Measurements from ENCODE around the gene PDF.
"Not testable (repeated sequence)": the region's sequence is repeated elsewhere in the genome, so short reads cannot be mapped to it uniquely, and the experiment has no call there.

The PDF gene

DNA sequence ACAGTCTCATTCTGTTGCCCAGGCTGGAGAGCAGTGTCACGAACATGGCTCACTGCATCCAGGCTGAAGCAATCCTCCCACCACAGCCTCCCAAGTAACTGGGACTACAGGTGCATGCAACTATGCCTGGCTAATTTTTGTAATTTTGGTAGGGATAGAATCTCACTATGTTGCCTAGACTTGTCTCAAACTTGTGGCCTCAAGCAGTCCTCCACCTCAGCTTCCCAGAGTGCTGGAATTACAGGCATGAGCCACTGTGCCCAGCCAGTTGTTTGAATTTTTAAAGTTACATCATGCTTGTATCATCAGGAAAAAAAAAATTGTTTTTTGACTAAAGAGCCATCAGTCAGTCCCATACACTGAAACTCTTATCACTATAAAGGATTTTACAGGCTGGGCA is 36.3 kb downstream of the PDF start:
- Histone ChIP-seq H3K36me3 (ENCODE audit: insufficient read depth, low read depth, low read length) (no peaks in the 10 kb centered on the region), H3K4me3 (ENCODE audit: low read length) (no peak overlapping the region), H3K9me3 (ENCODE audit: insufficient read depth, low read depth, low read length) (no peaks in the 10 kb centered on the region), H3K4me1 (ENCODE audit: insufficient read depth, low read length) (no peaks in the 10 kb centered on the region), H3K9ac (ENCODE audit: low read depth, low read length) (no peak overlapping the region), H3K27ac (ENCODE audit: low read length) (no peak overlapping the region), H3K27me3 (ENCODE audit: insufficient read depth, low read length) (no peaks in the 10 kb centered on the region)

DNA sequence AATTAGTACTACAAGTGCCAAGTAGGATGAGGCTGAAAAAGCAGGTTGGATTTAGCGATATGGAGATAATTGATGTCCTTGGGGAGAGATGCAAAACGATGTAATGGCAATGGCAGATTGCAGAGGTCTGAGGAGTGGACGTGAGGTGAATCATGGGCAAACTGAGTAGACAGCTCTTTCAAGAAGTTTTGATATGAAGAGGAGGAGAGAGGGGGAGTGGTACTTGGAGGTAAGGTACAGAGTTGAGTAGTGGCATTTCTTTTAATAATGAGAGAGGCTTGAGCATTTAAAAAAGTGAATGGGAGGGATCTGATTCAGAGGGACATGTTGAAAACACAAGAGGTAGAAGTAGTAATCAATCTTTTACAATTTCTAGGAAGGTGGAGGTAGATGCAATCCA is 37.0 kb downstream of the PDF start:
- Histone ChIP-seq H3K27ac (ENCODE audit: low read length) (no peak overlapping the region), H3K4me1 (ENCODE audit: insufficient read depth, low read length) (no peaks in the 10 kb centered on the region), H3K9ac (ENCODE audit: low read depth, low read length) (no peak overlapping the region), H3K4me3 (ENCODE audit: low read length) (no peak overlapping the region), H3K27me3 (ENCODE audit: insufficient read depth, low read length) (no peaks in the 10 kb centered on the region), H3K9me3 (ENCODE audit: insufficient read depth, low read depth, low read length) (no peaks in the 10 kb centered on the region), H3K36me3 (ENCODE audit: insufficient read depth, low read depth, low read length) (no peaks in the 10 kb centered on the region)

DNA sequence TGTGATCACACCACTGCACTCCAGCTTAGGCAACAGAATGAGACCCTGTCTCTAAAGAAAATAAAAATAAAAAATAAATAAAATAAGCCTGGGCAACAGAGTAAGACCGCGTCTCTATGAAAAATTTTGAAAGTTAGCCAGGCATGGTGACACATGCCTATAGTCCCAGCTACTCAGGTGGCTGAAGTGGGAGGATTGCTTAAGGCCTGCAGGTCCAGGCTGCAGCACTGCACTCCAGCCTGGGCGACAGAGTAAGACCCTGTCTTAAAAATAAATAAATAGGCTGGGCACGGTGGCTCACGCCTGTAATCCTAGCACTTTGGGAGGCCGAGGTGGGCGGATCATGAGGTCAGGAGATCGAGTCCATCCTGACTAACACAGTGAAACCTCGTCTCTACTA is 38.7 kb downstream of the PDF start:
- H3K4me1 ChIP-seq (ENCODE audit: insufficient read depth, low read length); H3K4me3 ChIP-seq (ENCODE audit: low read length); H3K36me3 ChIP-seq (ENCODE audit: insufficient read depth, low read depth, low read length); H3K9ac ChIP-seq (ENCODE audit: low read depth, low read length); H3K27ac ChIP-seq (ENCODE audit: low read length); H3K9me3 ChIP-seq (ENCODE audit: insufficient read depth, low read depth, low read length); H3K27me3 ChIP-seq (ENCODE audit: insufficient read depth, low read length): not testable (repeated sequence)

DNA sequence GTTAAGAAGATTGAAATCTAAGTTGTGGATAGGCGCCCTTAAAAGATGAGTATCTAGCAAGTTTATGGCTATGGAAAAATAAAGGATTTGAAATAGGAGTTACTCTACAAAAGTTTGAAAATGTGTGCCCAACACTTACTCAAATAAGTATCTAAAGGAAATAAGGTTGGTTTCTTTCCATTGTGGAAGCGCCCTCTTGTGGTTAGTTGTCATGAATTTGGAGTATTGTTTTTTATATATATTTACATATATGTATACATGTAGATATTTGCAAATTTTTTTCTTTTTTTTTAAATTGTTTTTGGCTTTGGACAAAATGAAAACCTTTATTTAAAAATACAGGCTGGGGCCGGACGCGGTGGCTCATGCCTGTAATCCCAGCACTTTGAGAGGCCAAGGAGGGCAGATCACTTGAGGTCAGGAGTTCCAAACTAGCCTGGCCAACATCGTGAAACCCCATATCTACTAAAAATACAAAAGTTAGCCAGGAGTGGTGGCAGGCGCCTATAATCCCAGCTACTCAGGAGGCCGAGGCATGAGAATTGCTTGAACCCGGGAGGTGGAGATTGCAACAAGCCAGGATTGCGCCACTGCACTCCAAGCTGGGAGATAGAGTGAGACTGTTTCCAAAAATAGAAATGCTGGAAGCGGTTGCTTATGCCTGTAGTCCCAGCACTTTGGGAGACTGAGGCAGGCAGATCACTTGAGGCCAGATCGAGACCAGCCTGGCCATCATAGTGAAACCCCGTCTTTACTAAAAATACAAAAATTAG is 43.3 kb downstream of the PDF start:
- H3K4me1 ChIP-seq (ENCODE audit: insufficient read depth, low read length), result no peaks in the 10 kb centered on the region
- no peaks in the 10 kb centered on the region for H3K27me3 ChIP-seq (ENCODE audit: insufficient read depth, low read length)
- peaks cover 13% of the 10 kb centered on the region for H3K36me3 ChIP-seq (ENCODE audit: insufficient read depth, low read depth, low read length)
- no peak overlapping the region for H3K4me3 ChIP-seq (ENCODE audit: low read length)
- H3K9me3 ChIP-seq (ENCODE audit: insufficient read depth, low read depth, low read length), result no peaks in the 10 kb centered on the region
- H3K27ac ChIP-seq (ENCODE audit: low read length), result no peak overlapping the region
- H3K9ac ChIP-seq (ENCODE audit: low read depth, low read length), result no peak overlapping the region

DNA sequence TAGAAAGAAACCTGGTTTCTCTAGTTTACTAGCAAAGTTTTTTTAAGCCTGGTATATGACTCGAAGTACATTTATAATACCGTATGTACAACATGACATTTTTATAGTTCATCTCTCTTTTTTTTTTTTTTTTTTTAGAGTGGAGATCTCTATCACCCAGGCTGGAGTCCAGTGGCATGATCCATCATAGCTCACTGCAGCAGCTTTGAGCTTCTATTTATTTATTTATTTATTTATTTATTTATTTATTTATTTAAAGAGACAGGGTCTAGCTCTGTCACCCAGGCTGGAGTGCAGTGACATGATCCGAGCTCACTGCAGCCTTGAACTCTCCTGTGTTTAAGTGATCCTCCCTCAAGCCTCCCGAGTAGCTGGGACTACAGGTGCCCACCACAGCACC is 45.1 kb downstream of the PDF start:
- no peaks in the 10 kb centered on the region for H3K4me1 ChIP-seq (ENCODE audit: insufficient read depth, low read length)
- peaks cover 13% of the 10 kb centered on the region for H3K36me3 ChIP-seq (ENCODE audit: insufficient read depth, low read depth, low read length)
- H3K9me3 ChIP-seq (ENCODE audit: insufficient read depth, low read depth, low read length), result no peaks in the 10 kb centered on the region
- H3K9ac ChIP-seq (ENCODE audit: low read depth, low read length), result no peak overlapping the region
- no peak overlapping the region for H3K4me3 ChIP-seq (ENCODE audit: low read length)
- H3K27ac ChIP-seq (ENCODE audit: low read length), result no peak overlapping the region
- no peaks in the 10 kb centered on the region for H3K27me3 ChIP-seq (ENCODE audit: insufficient read depth, low read length)

DNA sequence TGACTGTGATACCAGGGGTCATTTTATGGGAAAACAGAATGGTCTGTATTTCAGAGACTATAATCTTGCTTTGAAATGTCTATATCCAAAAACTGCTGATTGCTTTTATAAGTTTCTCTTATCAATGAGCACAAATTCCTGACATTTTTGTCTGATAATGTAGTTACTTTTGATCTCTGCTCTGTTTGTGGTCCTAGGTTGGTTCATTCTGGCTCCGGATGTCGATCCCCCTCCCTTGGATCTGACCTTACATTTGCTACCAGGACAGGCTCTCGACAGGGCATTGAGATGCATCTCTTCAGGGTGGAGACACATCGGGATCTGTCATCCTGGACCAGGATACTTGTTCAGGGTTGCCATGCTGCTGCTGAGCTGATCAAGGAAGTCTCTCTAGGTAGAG is 46.5 kb downstream of the PDF start:
- H3K27ac ChIP-seq (ENCODE audit: low read length), result no peak overlapping the region
- H3K4me3 ChIP-seq (ENCODE audit: low read length), result no peak overlapping the region
- H3K4me1 ChIP-seq (ENCODE audit: insufficient read depth, low read length), result no peaks in the 10 kb centered on the region
- no peak overlapping the region for H3K9ac ChIP-seq (ENCODE audit: low read depth, low read length)
- H3K36me3 ChIP-seq (ENCODE audit: insufficient read depth, low read depth, low read length), result peaks cover 13% of the 10 kb centered on the region
- no peaks in the 10 kb centered on the region for H3K27me3 ChIP-seq (ENCODE audit: insufficient read depth, low read length)
- no peaks in the 10 kb centered on the region for H3K9me3 ChIP-seq (ENCODE audit: insufficient read depth, low read depth, low read length)

DNA sequence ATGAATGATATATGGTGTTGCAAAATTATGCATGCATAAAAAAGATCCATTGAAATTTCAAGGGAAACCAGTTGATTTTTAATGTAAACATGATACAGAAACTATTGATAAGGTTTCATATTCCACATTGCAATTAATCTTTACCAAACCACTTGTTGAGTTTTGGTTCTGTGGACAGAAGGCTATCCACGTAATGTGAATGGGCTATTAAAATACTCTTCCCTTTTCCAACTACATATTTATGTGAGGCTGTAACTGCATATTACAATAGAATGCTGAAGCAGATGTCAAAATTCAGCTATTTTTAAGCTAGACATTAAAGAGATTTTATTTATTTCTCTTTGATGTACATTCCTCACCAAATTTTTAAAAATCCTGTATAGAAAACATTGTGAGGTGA is 53.0 kb downstream of the PDF start:
- Histone ChIP-seq H3K9ac (ENCODE audit: low read depth, low read length) (no peak overlapping the region), H3K36me3 (ENCODE audit: insufficient read depth, low read depth, low read length) (peaks cover 9% of the 10 kb centered on the region; the same call in 1 of the 2 replicates), H3K4me3 (ENCODE audit: low read length) (no peak overlapping the region), H3K9me3 (ENCODE audit: insufficient read depth, low read depth, low read length) (no peaks in the 10 kb centered on the region), H3K4me1 (ENCODE audit: insufficient read depth, low read length) (no peaks in the 10 kb centered on the region), H3K27ac (ENCODE audit: low read length) (no peak overlapping the region), H3K27me3 (ENCODE audit: insufficient read depth, low read length) (no peaks in the 10 kb centered on the region)
